ENCODE results near the gene PPIE.

Gene PPIE

DNA sequence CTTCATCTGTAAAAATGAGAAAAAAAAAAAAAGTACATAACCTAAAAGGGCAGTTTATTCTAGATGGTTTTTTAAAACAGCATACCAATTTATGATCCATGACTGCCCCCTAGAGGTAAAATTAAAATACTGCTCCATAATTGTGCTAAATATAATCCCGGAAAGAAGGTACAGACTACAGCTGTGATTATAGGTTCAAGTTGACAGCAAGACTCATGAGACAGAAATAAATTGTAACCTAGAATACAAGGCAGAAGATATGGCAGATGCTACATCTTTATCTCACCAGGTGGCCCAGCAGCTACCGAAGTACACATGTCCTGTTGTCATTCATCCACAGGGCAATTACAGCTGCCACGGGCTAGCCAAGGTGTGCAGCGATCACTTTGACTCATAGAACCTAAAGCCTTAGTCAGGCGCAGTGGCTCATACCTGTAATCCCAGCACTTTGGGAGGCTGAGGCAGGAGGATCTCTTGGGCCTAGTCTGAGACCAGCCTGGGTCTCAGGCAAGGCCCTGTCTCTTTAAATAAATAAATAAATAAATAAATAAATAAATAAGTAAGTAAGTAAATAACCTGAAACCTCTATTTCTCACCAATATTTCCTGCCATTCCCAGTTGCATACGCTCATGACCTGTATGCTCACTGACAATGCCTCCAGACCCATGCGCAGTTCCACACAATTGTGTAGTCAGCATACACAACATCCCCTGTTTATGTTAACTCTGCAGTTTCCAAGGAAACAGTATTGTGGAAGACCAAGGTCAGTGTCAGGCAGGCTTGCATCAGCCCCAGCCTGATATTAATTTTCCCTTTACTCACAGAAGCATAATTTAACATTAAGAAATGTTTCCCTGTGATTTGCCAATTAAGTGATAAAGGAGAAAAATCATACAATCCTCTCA, 18.3 kb upstream of the PPIE start:
- no peak for DNase-seq (ENCODE audit: low read depth)

DNA sequence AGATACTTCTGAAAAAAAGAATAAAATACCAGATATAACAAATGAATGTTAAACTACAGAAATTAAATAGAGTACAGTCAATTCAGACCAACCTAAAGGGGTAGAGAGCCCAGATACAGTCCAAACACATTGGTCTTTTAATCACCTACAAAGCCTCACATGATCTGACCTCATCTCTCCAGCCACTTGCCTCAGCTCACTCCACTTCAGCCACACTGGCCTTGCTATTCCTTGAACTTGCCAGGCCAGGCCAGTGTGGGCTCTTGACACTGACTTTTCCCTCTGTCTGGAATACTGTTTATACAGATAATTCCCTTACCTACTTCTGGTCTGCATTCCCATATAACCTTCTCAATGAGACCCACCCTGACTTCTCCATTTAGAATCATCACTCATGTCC, 17.0 kb upstream of the PPIE start:
- DNase-seq (ENCODE audit: low read depth) = no peak

DNA sequence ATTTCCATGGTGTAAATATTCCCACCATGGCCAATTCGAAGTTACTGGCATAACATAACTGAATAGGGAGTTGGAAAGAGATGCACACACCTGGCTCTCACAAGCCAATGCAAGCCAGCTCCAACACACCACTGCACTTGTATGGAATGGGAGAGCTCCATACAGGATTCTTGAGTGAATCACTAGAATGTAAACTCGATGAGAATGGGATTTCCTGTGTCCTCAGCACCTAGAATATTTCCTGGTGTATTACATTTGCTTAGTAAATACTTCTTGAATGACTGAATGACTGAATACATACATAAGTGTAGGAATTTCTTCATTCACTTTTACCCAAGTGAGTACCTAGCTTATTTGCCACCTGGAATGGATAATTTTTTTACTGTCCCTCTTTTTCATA, 16.2 kb upstream of the PPIE start:
- DNase-seq (ENCODE audit: low read depth) = no peak

DNA sequence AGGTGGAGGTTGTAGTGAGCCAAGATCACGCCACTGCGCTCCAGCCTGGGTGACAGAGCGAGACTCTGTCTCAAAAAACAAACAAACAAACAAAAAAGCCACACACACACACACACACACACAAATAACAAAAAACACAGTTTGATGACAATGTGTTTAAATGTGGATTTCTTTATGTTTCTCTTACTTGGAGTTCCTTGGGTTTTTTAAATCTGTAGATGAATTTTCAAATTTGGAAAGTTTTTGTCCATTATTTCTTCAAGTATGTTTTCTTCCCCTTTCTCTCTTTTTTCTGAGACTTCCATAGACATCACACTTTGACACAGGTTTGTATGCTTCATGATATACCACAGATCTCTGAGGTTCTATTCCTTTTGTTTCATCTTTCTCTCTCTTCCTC, 12.1 kb upstream of the PPIE start:
- no peak for DNase-seq (ENCODE audit: low read depth)

DNA sequence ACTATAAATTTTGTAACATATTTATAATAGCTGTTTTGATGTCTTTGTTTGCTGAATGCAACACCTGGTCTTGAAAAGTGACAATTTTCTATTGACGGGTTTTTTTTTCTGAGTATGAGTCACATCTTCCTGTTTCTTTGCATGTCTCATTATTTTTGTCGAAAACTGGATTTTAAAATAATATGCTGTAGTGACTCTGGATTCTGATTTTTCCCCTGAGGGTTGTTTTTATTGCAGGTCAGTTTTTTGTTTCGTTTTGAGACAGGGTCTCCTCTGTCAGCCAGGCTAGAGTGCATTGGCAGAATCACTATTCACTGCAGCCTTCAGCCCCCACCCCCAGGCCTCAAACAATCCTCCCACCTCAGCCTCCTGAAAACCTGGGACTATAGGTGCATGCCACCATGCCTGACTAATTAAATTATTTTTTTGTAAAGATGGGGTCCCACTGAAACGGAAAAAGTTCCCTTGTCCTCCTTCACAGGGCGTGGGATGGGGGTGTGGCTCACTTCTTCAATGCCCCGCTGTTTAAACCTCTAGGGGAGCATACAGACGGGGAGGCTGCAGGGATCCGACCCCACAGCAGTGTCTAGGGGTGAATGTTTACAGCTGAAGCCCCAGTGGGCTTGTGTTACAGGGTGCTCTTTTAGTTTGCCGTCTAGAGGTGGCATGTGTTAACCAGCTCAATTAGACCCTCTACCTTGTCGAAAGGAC, 11.3 kb upstream of the PPIE start:
- no peak for DNase-seq (ENCODE audit: low read depth)

DNA sequence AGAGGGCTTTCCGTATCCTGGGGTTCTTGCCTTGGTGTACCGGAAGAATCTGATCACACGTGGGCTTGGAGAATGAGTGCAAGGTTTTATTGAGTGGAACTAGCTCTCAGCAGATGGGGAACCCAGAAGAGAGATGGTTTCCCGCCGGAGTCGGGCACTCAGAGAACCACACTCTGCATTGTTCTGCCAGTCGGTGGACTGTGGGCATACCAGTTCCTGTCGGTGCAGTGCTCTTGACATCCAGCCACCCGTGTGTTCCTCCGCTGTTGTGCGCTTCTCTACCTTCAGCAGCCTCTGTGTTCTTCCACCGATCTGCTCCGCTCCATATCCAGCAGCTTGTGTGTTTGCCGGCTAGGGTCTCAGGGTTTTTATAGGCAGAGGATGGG, 10.8 kb upstream of the PPIE start:
- no peak for DNase-seq (ENCODE audit: low read depth)

DNA sequence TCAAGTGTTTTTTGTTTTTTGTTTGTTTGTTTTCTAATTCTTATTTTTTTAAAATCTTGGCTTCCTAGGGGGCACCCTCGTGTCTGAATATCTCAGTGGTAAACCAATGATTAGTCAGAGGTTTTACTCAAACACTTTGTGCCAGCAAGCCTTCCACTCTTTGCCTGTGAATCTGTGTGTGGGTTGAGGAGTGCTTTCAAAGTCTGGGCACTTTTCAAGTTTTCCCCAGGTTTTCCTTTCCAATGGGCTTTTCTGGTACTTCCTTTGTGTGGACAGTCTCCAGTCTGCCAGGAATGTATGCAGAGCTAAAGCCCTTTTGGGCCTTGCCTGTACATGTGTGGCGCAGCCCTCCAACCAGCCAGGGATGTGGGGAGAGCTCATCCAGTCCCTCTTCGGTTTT, 9.7 kb upstream of the PPIE start:
- no peak for DNase-seq (ENCODE audit: low read depth)

DNA sequence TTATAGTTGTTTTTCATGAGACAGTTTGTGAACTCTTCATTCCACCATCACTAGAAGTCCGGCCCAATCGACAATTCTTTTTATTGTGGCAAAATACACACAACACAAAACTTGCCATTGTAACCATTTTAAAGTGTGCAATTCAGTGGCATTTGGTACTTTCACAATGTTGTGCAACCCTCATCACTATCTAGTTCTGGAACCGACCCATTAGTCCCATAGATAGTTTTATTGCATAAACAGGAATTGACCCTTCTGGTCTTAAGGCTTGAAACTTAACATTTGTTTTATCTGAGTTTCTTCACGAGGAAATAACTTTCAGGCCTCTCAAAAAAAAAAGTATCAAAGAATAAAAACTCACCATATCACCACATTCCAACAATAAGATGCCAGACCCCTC, 8.8 kb upstream of the PPIE start:
- DNase-seq (ENCODE audit: low read depth) = no peak

DNA sequence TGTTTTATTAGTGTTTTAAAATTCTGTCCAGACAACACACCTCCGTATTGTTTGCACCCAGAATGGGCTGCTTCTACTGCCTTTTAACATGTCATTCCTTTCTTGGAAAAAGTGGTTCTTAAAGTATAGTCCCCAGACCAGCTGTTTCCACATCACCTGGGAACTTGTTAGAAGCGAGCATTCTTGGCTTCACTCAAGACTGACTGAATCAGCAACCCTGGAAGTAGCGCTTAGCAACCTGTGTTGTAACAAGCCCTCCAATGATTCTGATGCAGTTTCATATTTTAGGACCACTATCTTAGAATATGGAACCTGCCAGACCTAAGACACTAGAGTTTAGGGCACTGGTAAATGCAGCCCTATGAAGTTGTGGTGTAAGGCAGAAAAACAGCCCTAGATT, 6.0 kb upstream of the PPIE start:
- no peak for DNase-seq (ENCODE audit: low read depth)

DNA sequence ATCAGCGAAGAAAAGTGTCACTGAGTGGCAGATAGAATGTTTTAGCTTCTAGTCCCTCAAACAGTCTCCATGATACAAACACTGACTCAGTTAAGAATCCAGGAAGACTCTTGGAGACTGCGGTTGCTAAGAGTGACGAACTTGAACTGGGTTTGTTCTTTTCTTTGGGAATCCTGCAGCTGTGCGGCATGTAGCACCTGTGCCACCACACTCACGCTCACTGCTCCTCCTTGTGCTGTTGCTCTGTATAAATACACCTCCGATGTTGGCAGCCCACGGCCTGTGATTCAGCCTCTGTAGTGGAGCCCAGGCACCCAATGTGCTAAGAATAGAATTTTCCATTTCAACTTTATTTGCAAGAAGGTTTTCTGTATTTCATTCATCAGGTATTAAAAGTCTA, 5.5 kb upstream of the PPIE start:
- DNase-seq (ENCODE audit: low read depth) = no peak

DNA sequence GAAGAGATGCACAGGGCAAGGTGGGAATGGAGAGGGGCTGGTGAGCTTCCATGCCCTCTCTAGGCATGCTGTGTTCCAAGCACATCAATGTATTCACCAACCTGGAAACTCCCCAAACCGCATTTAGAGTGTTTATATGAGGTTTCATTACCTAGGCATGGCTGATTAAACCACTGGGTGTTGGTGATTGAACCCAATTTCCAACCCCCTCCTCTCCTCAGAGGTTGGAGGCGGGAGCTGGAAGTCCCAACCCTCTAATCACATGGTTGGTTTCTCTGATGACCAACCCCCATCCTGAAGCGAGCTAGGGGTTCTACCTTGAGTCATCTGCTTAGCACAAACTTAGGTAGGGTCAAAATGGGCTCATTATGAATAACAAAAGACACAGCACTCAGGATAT, 3.0 kb upstream of the PPIE start:
- DNase-seq (ENCODE audit: low read depth) = no peak

DNA sequence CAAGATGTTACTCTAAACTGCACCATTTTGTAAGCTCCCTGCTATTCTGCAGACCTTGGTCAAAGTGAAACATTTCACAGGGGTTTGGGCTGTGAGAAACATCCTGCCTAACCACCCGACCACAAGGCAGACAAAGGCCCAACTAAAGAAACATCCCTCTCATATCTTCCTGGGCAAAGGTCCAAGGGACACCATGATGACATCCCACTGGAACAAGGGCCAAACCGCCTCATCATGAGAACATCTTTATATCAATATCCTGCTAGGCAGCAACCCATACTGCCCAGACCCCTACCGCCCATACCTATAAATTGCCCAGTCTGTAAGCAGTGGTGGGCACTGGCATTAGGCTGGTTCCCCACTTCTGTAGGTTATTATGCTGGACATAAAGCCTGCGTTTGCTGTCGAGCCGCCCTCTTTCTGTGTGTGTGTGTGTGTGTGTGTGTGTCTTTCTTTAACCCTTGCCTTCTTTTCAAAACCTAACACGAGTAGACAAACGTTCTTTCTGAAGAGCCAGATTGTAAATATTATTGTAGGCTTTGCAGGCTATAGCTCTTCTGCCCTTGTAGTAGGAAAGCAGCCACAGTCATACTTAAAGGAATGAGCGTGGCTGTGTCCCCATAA, 1.0 kb upstream of the PPIE start:
- no peak for DNase-seq (ENCODE audit: low read depth)

DNA sequence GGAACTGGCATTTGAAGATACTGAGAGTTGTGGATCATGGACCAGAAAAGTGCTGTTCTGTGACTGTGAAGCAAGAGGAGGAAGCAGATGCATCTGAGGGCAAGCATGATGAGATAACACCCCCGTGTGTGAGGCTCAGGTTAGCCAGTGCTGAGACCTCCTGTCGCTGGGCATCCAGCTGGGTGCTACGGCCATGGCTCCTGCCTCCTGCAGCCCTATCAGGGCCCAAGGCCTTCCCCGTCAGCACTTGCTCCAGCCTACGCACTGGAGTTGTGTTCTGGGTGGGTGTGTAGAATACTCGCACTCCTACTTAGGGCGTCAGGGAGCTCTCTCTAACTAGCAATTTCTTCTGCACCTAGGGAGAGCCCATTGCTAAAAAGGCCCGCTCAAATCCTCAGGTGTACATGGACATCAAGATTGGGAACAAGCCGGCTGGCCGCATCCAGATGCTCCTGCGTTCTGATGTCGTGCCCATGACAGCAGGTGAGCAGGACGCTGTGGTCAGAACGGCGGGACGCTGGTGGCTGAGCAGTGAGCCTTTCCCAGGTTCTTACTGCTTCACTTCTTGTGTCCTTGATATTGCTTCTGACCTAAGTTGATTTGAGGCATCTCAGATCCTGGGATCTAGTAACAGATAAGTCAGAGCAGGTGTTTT, 6.5 kb downstream of the PPIE start:
- no peak for DNase-seq (ENCODE audit: low read depth)

DNA sequence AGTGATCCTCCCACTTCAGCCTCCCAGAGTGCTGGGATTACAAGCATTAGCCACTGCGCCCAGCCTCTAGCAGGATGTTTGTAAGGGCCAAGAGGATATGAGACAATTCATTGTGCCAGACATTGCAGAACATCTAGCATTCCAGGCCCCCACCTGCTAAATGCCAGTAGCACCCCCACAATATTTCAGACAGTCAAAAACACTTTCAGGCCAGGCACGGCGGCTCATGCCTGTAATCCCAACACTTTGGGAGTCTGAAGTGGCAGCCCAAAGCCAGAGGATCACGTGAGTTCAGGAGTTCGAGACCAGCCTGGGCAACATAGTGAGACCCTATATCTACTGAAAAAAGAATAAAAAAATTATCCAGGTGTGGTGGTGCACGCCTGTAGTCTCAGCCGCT, 12.9 kb downstream of the PPIE start:
- DNase-seq (ENCODE audit: low read depth) = no peak

DNA sequence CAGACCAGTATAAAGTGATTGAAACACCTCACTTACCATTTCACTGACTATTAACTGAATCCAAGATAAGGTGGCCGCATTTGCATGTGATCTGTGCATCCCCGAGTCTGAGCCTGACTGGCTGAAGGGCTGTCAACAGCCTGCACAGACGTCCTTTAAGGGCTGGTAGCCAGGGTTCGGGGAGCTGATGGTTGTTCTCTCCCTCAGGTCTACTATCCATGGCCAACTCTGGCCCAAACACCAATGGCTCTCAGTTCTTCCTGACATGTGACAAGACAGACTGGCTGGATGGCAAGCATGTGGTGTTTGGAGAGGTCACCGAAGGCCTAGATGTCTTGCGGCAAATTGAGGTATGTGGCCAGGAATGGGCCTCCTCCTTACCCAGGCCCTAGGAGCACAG, 14.0 kb downstream of the PPIE start:
- no peak for DNase-seq (ENCODE audit: low read depth)

DNA sequence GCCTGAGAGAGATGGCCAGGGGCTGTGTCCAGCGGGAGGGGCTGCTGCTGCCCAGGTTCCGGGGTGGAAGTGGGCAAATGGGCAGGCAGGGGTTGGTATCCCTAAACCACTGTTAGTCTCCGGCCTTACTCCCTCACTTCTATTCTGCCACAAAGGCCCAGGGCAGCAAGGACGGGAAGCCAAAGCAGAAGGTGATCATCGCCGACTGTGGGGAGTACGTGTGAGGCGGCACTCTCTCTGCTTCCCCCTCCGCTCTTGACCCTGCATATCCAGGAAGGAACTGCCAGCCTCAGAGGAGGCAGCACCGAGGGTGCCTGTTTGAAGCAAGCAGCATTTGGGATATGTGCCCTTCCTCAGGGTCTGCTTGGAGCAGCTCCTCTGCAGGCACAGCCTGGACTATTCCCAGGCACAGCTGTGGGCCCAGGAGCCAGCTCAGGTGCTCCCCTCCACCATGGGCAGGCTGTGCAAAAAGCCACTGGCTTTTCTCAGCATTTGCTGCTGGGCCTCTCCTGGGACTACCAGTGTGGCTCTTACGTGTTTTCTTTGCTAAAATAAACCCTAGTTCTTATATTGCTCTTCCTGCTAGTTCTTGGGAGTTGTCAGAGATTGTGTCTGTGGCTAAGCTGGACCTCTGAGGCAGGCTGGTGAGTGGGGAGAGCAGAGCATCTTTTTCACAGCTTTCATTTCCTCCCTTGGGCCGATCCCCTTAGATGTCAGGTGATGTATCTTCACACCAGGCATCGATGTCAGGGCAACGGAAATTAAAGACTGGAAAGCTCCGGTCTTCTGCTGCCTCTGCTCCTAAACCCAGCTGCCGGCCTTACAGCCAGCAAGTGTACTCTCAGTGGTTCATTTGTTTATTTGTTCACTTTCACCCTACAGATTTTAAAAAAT, 14.7 kb downstream of the PPIE start:
- no peak for DNase-seq (ENCODE audit: low read depth)

DNA sequence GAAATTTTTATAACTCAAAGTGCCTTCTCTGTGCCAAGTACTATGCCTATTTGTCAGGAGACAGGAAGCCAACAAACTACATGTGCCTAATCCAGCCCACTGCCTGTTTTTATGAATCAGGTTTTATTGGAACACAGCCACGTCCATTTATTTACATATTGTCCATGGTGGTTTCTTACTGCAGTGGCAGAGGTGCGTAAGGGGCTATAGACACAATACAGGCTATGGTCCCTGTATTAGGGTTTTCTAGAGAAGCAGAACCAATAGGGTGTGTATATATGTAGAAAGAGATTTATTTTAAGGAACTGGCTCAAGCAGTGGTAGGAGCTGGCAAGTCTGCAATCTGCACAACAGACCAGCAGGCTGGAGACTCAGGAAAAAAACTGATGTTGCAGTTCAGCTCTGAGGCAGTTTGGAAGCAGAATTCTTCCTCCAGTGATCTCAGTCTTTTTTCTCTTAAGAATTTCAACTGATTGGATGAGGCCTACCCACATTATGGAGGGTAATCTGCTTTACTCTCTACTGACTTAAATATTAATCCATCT, 15.4 kb downstream of the PPIE start:
- DNase-seq (ENCODE audit: low read depth) = no peak

DNA sequence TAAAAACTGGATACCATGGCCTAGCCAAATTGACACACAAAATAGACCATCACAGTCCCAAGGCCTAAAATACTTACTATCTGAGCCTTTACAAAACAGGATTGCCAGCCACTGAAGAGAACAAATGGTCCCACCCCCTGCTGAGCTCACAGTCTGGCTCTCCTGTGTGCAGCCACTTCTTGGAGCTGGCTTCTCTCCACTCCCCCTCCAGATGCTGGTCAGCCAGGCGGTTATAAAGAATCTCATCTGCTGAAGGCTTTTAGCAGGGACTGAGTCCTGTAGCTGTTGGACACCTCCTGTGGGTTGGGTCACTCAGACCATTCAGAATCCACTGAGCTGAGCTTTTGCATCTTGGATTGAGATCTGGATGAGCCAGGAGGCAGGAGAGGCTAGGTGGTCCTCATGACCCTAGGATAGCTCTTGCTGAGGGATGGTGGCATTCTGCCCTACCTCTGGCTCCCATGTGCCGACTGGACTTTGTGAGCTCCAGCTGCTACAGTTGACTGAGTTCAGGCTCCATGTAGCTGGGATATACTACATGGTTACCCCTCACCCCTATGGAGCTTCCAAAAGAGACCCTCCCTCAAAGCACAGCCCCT, 16.3 kb downstream of the PPIE start:
- no peak for DNase-seq (ENCODE audit: low read depth)

DNA sequence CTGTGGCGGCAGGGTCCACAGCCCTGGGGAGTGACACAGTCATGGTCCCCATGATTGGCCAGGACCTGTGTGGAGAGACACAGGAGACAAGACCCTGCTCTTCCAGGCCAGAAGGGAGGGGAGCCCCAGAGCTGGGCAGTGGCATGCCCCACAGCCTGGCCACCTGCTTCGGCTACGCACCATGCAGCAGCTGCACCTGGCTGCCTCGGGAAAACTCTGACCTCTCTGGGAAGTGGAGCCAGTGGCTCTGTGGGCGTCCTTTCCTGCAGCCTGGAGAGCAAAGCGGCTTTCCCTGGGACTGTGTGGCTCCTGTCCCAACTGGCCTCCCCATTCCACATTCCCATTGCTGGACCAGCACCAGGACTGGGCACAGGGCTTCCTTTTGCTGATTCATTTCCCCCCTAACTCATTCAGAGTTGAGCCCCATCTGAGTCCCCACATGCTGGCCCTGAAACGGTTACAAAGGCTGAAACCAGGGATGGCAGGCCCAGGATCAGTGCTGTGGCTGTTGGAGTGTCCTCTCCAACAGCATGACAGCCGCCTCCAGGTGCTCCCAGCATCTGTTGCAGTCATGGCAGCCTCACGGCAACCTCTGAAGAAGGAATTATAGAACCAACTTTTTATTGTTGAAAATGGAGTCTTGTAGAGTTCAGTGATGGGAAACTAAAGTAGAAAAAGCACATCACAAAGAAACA, 17.4 kb downstream of the PPIE start:
- DNase-seq (ENCODE audit: low read depth) = no peak

DNA sequence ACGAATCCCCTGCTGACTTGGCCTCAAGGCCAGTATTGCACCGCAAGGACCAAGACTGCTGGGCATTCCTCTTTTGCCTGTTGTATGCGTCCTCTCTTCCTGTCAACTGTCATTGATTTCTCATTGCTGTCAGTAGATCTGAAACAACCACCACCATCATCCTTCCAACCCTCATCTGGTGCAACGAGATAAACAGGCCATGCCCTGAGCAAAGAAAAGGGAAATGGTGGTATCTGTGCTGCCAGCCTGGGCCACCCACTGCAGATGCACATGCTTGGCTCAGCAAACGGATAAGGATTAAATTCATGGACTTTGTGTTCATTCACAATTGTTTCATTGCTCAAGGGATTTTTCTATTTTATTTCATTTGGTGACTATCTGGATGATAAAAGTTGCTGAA, 18.8 kb downstream of the PPIE start:
- no peak for DNase-seq (ENCODE audit: low read depth)
